ENCODE measurements around the gene ANO6.
A peak's percentile ranks its signal among the peaks of the same experiment; 100 is the strongest.

Gene ANO6

GRCh38 chr12:45208604-45209487, 7.0 kb upstream of the ANO6 start:
- H3K4me3 ChIP-seq (ENCODE audit: low read depth in 1 of 5, low read length in 5 of 5): no peak overlapping the region
- H3K9ac ChIP-seq (ENCODE audit: low read length in 5 of 5): no peak overlapping the region
- peaks cover 0 to 32% (median 24%) of the 10 kb centered on the region in 5 donors for H3K4me1 ChIP-seq (ENCODE audit: control insufficient read depth in 5 of 5, insufficient read depth in 5 of 5, low read length in 5 of 5)
- no peaks in the 10 kb centered on the region for H3K27me3 ChIP-seq (ENCODE audit: control insufficient read depth in 5 of 5, insufficient read depth in 4 of 5, low read length in 5 of 5)
- H3K36me3 ChIP-seq (ENCODE audit: control insufficient read depth in 5 of 5, insufficient read depth in 5 of 5, low read length in 5 of 5): no peaks in the 10 kb centered on the region
- H3K9me3 ChIP-seq (ENCODE audit: control insufficient read depth in 5 of 5, low read length in 5 of 5): no peaks in the 10 kb centered on the region
- H3K27ac ChIP-seq (ENCODE audit: low read depth, low read length): peak overlapping the region; percentile 61

GRCh38 chr12:45209784-45210183, 6.1 kb upstream of the ANO6 start:
- no peaks in the 10 kb centered on the region for H3K27me3 ChIP-seq (ENCODE audit: control insufficient read depth in 5 of 5, insufficient read depth in 4 of 5, low read length in 5 of 5)
- H3K4me3 ChIP-seq (ENCODE audit: low read depth in 1 of 5, low read length in 5 of 5): no peak overlapping the region
- no peaks in the 10 kb centered on the region for H3K9me3 ChIP-seq (ENCODE audit: control insufficient read depth in 5 of 5, low read length in 5 of 5)
- H3K4me1 ChIP-seq (ENCODE audit: control insufficient read depth in 5 of 5, insufficient read depth in 5 of 5, low read length in 5 of 5): peaks cover 0 to 30% (median 17%) of the 10 kb centered on the region in 5 donors
- H3K27ac ChIP-seq (ENCODE audit: low read depth, low read length): peak overlapping the region; percentile 60
- H3K9ac ChIP-seq (ENCODE audit: low read length in 5 of 5): no peak overlapping the region
- no peaks in the 10 kb centered on the region for H3K36me3 ChIP-seq (ENCODE audit: control insufficient read depth in 5 of 5, insufficient read depth in 5 of 5, low read length in 5 of 5)

- Histone ChIP-seq H3K4me1 (ENCODE audit: control insufficient read depth in 5 of 5, insufficient read depth in 5 of 5, low read length in 5 of 5) (peaks cover 0 to 19% (median 6%) of the 10 kb centered on the region in 5 donors), H3K36me3 (ENCODE audit: control insufficient read depth in 5 of 5, insufficient read depth in 5 of 5, low read length in 5 of 5) (no peaks in the 10 kb centered on the region), H3K27me3 (ENCODE audit: control insufficient read depth in 5 of 5, insufficient read depth in 4 of 5, low read length in 5 of 5) (no peaks in the 10 kb centered on the region), H3K9ac (ENCODE audit: low read length in 5 of 5) (no peak overlapping the region), H3K9me3 (ENCODE audit: control insufficient read depth in 5 of 5, low read length in 5 of 5) (no peaks in the 10 kb centered on the region), H3K27ac (ENCODE audit: low read depth, low read length) (no peak overlapping the region), H3K4me3 (ENCODE audit: low read depth in 1 of 5, low read length in 5 of 5) (no peak overlapping the region)
Measured at GRCh38 chr12:45212064-45212463, 3.8 kb upstream of the ANO6 start.

GRCh38 chr12:45213107-45213506, 2.8 kb upstream of the ANO6 start:
- H3K27me3 ChIP-seq (ENCODE audit: control insufficient read depth in 5 of 5, insufficient read depth in 4 of 5, low read length in 5 of 5): no peaks in the 10 kb centered on the region
- H3K4me1 ChIP-seq (ENCODE audit: control insufficient read depth in 5 of 5, insufficient read depth in 5 of 5, low read length in 5 of 5): peaks cover 0 to 25% (median 15%) of the 10 kb centered on the region in 5 donors
- no peaks in the 10 kb centered on the region for H3K9me3 ChIP-seq (ENCODE audit: control insufficient read depth in 5 of 5, low read length in 5 of 5)
- H3K27ac ChIP-seq (ENCODE audit: low read depth, low read length): no peak overlapping the region
- H3K9ac ChIP-seq (ENCODE audit: low read length in 5 of 5): no peak overlapping the region
- no peaks in the 10 kb centered on the region for H3K36me3 ChIP-seq (ENCODE audit: control insufficient read depth in 5 of 5, insufficient read depth in 5 of 5, low read length in 5 of 5)
- no peak overlapping the region for H3K4me3 ChIP-seq (ENCODE audit: low read depth in 1 of 5, low read length in 5 of 5)

- H3K27ac ChIP-seq (ENCODE audit: low read depth, low read length): peak overlapping the region; percentile 100
- H3K27me3 ChIP-seq (ENCODE audit: control insufficient read depth in 5 of 5, insufficient read depth in 4 of 5, low read length in 5 of 5): no peaks in the 10 kb centered on the region
- no peak overlapping the region for H3K9ac ChIP-seq (ENCODE audit: low read length in 5 of 5)
- H3K4me3 ChIP-seq (ENCODE audit: low read depth in 1 of 5, low read length in 5 of 5): peak overlapping the region in 1 of 5 donors; percentile 99
- H3K4me1 ChIP-seq (ENCODE audit: control insufficient read depth in 5 of 5, insufficient read depth in 5 of 5, low read length in 5 of 5): peaks cover 0 to 35% (median 24%) of the 10 kb centered on the region in 5 donors
- no peaks in the 10 kb centered on the region for H3K36me3 ChIP-seq (ENCODE audit: control insufficient read depth in 5 of 5, insufficient read depth in 5 of 5, low read length in 5 of 5)
- H3K9me3 ChIP-seq (ENCODE audit: control insufficient read depth in 5 of 5, low read length in 5 of 5): no peaks in the 10 kb centered on the region
Measured at GRCh38 chr12:45214071-45214470, 1.8 kb upstream of the ANO6 start.

- Histone ChIP-seq H3K27ac (ENCODE audit: low read depth, low read length) (peak overlapping the region; percentile 100), H3K27me3 (ENCODE audit: control insufficient read depth in 5 of 5, insufficient read depth in 4 of 5, low read length in 5 of 5) (no peaks in the 10 kb centered on the region), H3K9ac (ENCODE audit: low read length in 5 of 5) (peak overlapping the region; percentile 83 to 99 (median 92)), H3K4me1 (ENCODE audit: control insufficient read depth in 5 of 5, insufficient read depth in 5 of 5, low read length in 5 of 5) (peaks cover 3 to 43% (median 32%) of the 10 kb centered on the region in 5 donors), H3K36me3 (ENCODE audit: control insufficient read depth in 5 of 5, insufficient read depth in 5 of 5, low read length in 5 of 5) (no peaks in the 10 kb centered on the region), H3K4me3 (ENCODE audit: low read depth in 1 of 5, low read length in 5 of 5) (peak overlapping the region; percentile 67 to 99 (median 93)), H3K9me3 (ENCODE audit: control insufficient read depth in 5 of 5, low read length in 5 of 5) (no peaks in the 10 kb centered on the region)
Measured at GRCh38 chr12:45214749-45215418, 1.0 kb upstream of the ANO6 start.

GRCh38 chr12:45216230-45216982, 511 bp downstream of the ANO6 start:
- H3K4me1 ChIP-seq (ENCODE audit: control insufficient read depth in 5 of 5, insufficient read depth in 5 of 5, low read length in 5 of 5): peaks cover 3 to 50% (median 43%) of the 10 kb centered on the region in 5 donors
- H3K9ac ChIP-seq (ENCODE audit: low read length in 5 of 5): peak overlapping the region; percentile 83 to 99 (median 94)
- peak overlapping the region; percentile 67 to 99 (median 93) for H3K4me3 ChIP-seq (ENCODE audit: low read depth in 1 of 5, low read length in 5 of 5)
- H3K27ac ChIP-seq (ENCODE audit: low read depth, low read length): peak overlapping the region; percentile 100
- no peaks in the 10 kb centered on the region for H3K27me3 ChIP-seq (ENCODE audit: control insufficient read depth in 5 of 5, insufficient read depth in 4 of 5, low read length in 5 of 5)
- no peaks in the 10 kb centered on the region for H3K36me3 ChIP-seq (ENCODE audit: control insufficient read depth in 5 of 5, insufficient read depth in 5 of 5, low read length in 5 of 5)
- no peaks in the 10 kb centered on the region for H3K9me3 ChIP-seq (ENCODE audit: control insufficient read depth in 5 of 5, low read length in 5 of 5)

- Histone ChIP-seq H3K36me3 (ENCODE audit: control insufficient read depth in 5 of 5, insufficient read depth in 5 of 5, low read length in 5 of 5) (no peaks in the 10 kb centered on the region), H3K9me3 (ENCODE audit: control insufficient read depth in 5 of 5, low read length in 5 of 5) (no peaks in the 10 kb centered on the region), H3K27me3 (ENCODE audit: control insufficient read depth in 5 of 5, insufficient read depth in 4 of 5, low read length in 5 of 5) (no peaks in the 10 kb centered on the region), H3K4me3 (ENCODE audit: low read depth in 1 of 5, low read length in 5 of 5) (peak overlapping the region; percentile 67 to 99 (median 93)), H3K4me1 (ENCODE audit: control insufficient read depth in 5 of 5, insufficient read depth in 5 of 5, low read length in 5 of 5) (peaks cover 3 to 50% (median 43%) of the 10 kb centered on the region in 5 donors), H3K27ac (ENCODE audit: low read depth, low read length) (peak overlapping the region; percentile 100), H3K9ac (ENCODE audit: low read length in 5 of 5) (peak overlapping the region; percentile 83 to 99 (median 94))
Measured at GRCh38 chr12:45216983-45217485, 1.1 kb downstream of the ANO6 start.

- Histone ChIP-seq H3K36me3 (ENCODE audit: control insufficient read depth in 5 of 5, insufficient read depth in 5 of 5, low read length in 5 of 5) (peaks cover 0 to 1% (median 0%) of the 10 kb centered on the region in 5 donors), H3K9ac (ENCODE audit: low read length in 5 of 5) (peak overlapping the region; percentile 83 to 99 (median 94)), H3K4me3 (ENCODE audit: low read depth in 1 of 5, low read length in 5 of 5) (peak overlapping the region; percentile 67 to 99 (median 93)), H3K4me1 (ENCODE audit: control insufficient read depth in 5 of 5, insufficient read depth in 5 of 5, low read length in 5 of 5) (peaks cover 4 to 50% (median 43%) of the 10 kb centered on the region in 5 donors), H3K27ac (ENCODE audit: low read depth, low read length) (peak overlapping the region; percentile 100), H3K9me3 (ENCODE audit: control insufficient read depth in 5 of 5, low read length in 5 of 5) (no peaks in the 10 kb centered on the region), H3K27me3 (ENCODE audit: control insufficient read depth in 5 of 5, insufficient read depth in 4 of 5, low read length in 5 of 5) (no peaks in the 10 kb centered on the region)
Measured at GRCh38 chr12:45217846-45218245, 2.0 kb downstream of the ANO6 start.

Measured in subcutaneous abdominal adipose tissue (tissue), 5 donors.